A549 (cell line): ENCODE results near the gene G6PC1. TPM values are rescaled to one million over a fixed set of nuclear protein-coding genes. Genes with fewer than 3 reads are reported as not detected.
"Not testable (repeated sequence)": the region's sequence is repeated elsewhere in the genome, so short reads cannot be mapped to it uniquely, and the experiment has no call there.

ENCODE experiments used
- ATAC-seq, 2 experiments: fragments of 200-7000 bp in 1 of 2; fragments of >200 bp in 1 of 2; cut with Nextera tagmentation in 1 of 2; cut with Tn5 transposase in 1 of 2; 3 replicates each; pipeline versions ENCODE4 v1.8.0 to v1.9.1; 2018 to 2020; ENCODE audit warnings: mild to moderate bottlenecking in 1 of 2, moderate library complexity in 1 of 2
- CTCF ChIA-PET: fragments of 300-600 bp; sonication (Branson Sonifier 250); formaldehyde crosslinking; extraction: SDS; loops from one replicate; lab custom pipeline; 2021; ENCODE audit warnings: antibody characterized with exemption, inconsistent platforms; lab: Yijun Ruan, JAX
- POLR2A ChIA-PET: fragments of 350-600 bp; formaldehyde crosslinking; extraction: SDS; loops from one replicate; lab custom pipeline; 2021; ENCODE audit warnings: antibody characterized with exemption, inconsistent platforms; lab: Yijun Ruan, JAX
- DNase-seq, 2 experiments: peaks; one replicate each; pipeline versions ENCODE4 v3.0.0 to v3.0.0-alpha.2; 2011 to 2016; ENCODE audit warnings: low read depth in 1 of 2, low spot score in 1 of 2
- FAIRE-seq: peaks from 2 replicates; lab custom pipeline; 2011; peaks lifted over from hg19 to GRCh38; lab: Jason Lieb, UNC
- H3K27ac ChIP-seq, 2 experiments: fragments of >200 bp; sonication (Bioruptor Twin); formaldehyde crosslinking; 3 replicates each; pipeline ENCODE4 v1.5.1; 2016 to 2017
- H3K4me1 ChIP-seq: fragments of >200 bp; sonication (Bioruptor Twin); formaldehyde crosslinking; 3 replicates; pipeline ENCODE4 v1.6.1; 2016
- H3K4me2 ChIP-seq: fragments of >200 bp; sonication (Bioruptor Twin); formaldehyde crosslinking; 3 replicates; pipeline ENCODE4 v1.6.1; 2016
- H3K4me3 ChIP-seq: fragments of >200 bp; sonication (Bioruptor Twin); formaldehyde crosslinking; 3 replicates; pipeline ENCODE4 v1.5.1; 2016
- H3K9me3 ChIP-seq: fragments of >200 bp; sonication (Bioruptor Twin); formaldehyde crosslinking; 3 replicates; pipeline ENCODE4 v1.6.1; 2016
- BCL3 ChIP-seq: fragments of >200 bp; sonication (Bioruptor Twin); formaldehyde crosslinking; IDR thresholded peaks from 3 replicates; pipeline ENCODE4 v1.6.1; 2016
- E2F6 ChIP-seq: IDR thresholded peaks from 2 replicates; pipeline ENCODE4 v1.6.1; 2012; ENCODE audit warnings: low read depth, borderline replicate concordance
- EHF ChIP-seq: fragments of 250-450 bp; sonication (Bioruptor Pico); IDR thresholded peaks from 2 replicates; pipeline ENCODE4 v1.5.0; 2020; ENCODE audit warnings: mild to moderate bottlenecking
- FOSL2 ChIP-seq, 2 experiments: fragments of 450-650 bp in 1 of 2; fragments of >200 bp in 1 of 2; sonication (Bioruptor Twin) in 1 of 2; formaldehyde crosslinking; IDR thresholded peaks; 2 replicates each; pipeline versions ENCODE4 v1.5.0 to v1.6.1; 2016 to 2020; ENCODE audit warnings: mild to moderate bottlenecking in 1 of 2, moderate library complexity in 1 of 2
- KDM5A ChIP-seq: fragments of 200-600 bp; sonication (generic); IDR thresholded peaks from 2 replicates; pipeline ENCODE4 v1.6.1; 2016; ENCODE audit warnings: antibody characterized with exemption, mild to moderate bottlenecking
- MAX ChIP-seq: IDR thresholded peaks from 2 replicates; pipeline ENCODE4 v1.6.1; 2012
- MYC ChIP-seq: IDR thresholded peaks from 2 replicates; pipeline ENCODE4 v1.6.1; 2012; ENCODE audit warnings: mild to moderate bottlenecking, inconsistent platforms, low read length, improper control_type of control experiment, borderline replicate concordance
- RARB ChIP-seq: fragments of 250-450 bp; sonication (Bioruptor Pico); IDR thresholded peaks from 2 replicates; pipeline ENCODE4 v1.8.0; 2021; ENCODE audit warnings: mild to moderate bottlenecking, moderate library complexity
- SREBF2 ChIP-seq: fragments of 450-650 bp; IDR thresholded peaks from 2 replicates; pipeline ENCODE4 v1.6.1; 2014; ENCODE audit warnings: mild to moderate bottlenecking, moderate library complexity
- TFCP2L1 ChIP-seq: fragments of 250-450 bp; sonication (Bioruptor Pico); IDR thresholded peaks from 2 replicates; pipeline ENCODE4 v1.5.0; 2021; ENCODE audit warnings: mild to moderate bottlenecking
- ZNF302 ChIP-seq: fragments of 250-450 bp; sonication (Bioruptor Pico); IDR thresholded peaks from 2 replicates; pipeline ENCODE4 v1.9.0; 2021; ENCODE audit warnings: inconsistent platforms, mild to moderate bottlenecking, moderate library complexity
- WGBS: methylation state at CpG from one replicate; pipeline ENCODE4 v1.1.6; 2017; ENCODE audit errors: missing lambda C conversion rate; 5-methylcytosine and 5-hydroxymethylcytosine counted together
- polyA plus RNA-seq, 4 experiments: library from polyadenylated mRNA; depleted of rRNA in 3 of 4; stranded (reverse); fragments of >200 nt; fragmentation: RNase III in 1 of 4; extraction: RNeasy Plus Mini Kit Qiagen cat#74134 plus additional on column Dnase treatment in 1 of 4; gene quantifications; 2 replicates in 3 of 4; 3 replicates in 1 of 4; pipeline ENCODE4 v1.2.3, GENCODE V29; 2011 to 2017
- TF ChIP-seq, protein P1 (sequence below): fragments of 200-600 bp; sonication (generic); IDR thresholded peaks from 2 replicates; pipeline ENCODE4 v1.6.1; 2016; ENCODE audit warnings: antibody characterized with exemption, mild to moderate bottlenecking, moderate library complexity
- TF ChIP-seq, protein P2 (sequence below): fragments of >200 bp; sonication (Bioruptor Twin); formaldehyde crosslinking; IDR thresholded peaks from 2 replicates; pipeline ENCODE4 v1.6.1; 2016
- TF ChIP-seq, protein P3 (sequence below): fragments of 150-350 bp; IDR thresholded peaks from 2 replicates; pipeline ENCODE4 v1.6.1; 2014; ENCODE audit warnings: low read depth, mild to moderate bottlenecking, low read length
- TF ChIP-seq, protein P4 (sequence below): fragments of >200 bp; sonication (Bioruptor Twin); formaldehyde crosslinking; IDR thresholded peaks from 3 replicates; pipeline ENCODE4 v1.5.1; 2016

G6PC1 gene
- polyA plus RNA-seq, 2 of the 4 experiments (the other 2 are of a cell fraction), result not detected

- no peak for DNase-seq
- H3K9me3 ChIP-seq, result no peaks in the 10 kb centered on the region
- ChIA-PET CTCF (interaction anchor here (0.5 to 2.6 kb wide), 7 partner anchors 13 to 135 kb away, joined by 3 to 11 read pairs (median 4); partner anchors contain the start of gene RPL27), POLR2A (no interaction called here)
- no peak for ATAC-seq
- H3K27ac ChIP-seq, result no peak overlapping the region
- peaks cover 24% of the 10 kb centered on the region for H3K4me1 ChIP-seq
- H3K4me3 ChIP-seq, result no peak overlapping the region
- WGBS, result 74% methylated on average over 7 of the region's 7 CpGs
- FAIRE-seq, result no peak
- TF ChIP-seq E2F6 (no peak), MYC (no peak), ZNF302 (CRISPR knock-in tag) (no peak), BCL3 (no peak), MAX (no peak), EHF (no peak), RARB (CRISPR knock-in tag) (no peak), FOSL2 (IDR thresholded peaks at IDR 0.05) (no peak), FOSL2 (CRISPR knock-in tag; IDR thresholded peaks at IDR 0.05) (no peak), TFCP2L1 (CRISPR knock-in tag) (no peak), SREBF2 (no peak), KDM5A (no peak)
- TF ChIP-seq, protein P1, sequence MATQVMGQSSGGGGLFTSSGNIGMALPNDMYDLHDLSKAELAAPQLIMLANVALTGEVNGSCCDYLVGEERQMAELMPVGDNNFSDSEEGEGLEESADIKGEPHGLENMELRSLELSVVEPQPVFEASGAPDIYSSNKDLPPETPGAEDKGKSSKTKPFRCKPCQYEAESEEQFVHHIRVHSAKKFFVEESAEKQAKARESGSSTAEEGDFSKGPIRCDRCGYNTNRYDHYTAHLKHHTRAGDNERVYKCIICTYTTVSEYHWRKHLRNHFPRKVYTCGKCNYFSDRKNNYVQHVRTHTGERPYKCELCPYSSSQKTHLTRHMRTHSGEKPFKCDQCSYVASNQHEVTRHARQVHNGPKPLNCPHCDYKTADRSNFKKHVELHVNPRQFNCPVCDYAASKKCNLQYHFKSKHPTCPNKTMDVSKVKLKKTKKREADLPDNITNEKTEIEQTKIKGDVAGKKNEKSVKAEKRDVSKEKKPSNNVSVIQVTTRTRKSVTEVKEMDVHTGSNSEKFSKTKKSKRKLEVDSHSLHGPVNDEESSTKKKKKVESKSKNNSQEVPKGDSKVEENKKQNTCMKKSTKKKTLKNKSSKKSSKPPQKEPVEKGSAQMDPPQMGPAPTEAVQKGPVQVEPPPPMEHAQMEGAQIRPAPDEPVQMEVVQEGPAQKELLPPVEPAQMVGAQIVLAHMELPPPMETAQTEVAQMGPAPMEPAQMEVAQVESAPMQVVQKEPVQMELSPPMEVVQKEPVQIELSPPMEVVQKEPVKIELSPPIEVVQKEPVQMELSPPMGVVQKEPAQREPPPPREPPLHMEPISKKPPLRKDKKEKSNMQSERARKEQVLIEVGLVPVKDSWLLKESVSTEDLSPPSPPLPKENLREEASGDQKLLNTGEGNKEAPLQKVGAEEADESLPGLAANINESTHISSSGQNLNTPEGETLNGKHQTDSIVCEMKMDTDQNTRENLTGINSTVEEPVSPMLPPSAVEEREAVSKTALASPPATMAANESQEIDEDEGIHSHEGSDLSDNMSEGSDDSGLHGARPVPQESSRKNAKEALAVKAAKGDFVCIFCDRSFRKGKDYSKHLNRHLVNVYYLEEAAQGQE, result no peak
- TF ChIP-seq, protein P2, sequence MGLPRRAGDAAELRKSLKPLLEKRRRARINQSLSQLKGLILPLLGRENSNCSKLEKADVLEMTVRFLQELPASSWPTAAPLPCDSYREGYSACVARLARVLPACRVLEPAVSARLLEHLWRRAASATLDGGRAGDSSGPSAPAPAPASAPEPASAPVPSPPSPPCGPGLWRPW, result no peak
- TF ChIP-seq, protein P3, sequence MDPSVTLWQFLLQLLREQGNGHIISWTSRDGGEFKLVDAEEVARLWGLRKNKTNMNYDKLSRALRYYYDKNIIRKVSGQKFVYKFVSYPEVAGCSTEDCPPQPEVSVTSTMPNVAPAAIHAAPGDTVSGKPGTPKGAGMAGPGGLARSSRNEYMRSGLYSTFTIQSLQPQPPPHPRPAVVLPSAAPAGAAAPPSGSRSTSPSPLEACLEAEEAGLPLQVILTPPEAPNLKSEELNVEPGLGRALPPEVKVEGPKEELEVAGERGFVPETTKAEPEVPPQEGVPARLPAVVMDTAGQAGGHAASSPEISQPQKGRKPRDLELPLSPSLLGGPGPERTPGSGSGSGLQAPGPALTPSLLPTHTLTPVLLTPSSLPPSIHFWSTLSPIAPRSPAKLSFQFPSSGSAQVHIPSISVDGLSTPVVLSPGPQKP, result no peak
- TF ChIP-seq, protein P4, sequence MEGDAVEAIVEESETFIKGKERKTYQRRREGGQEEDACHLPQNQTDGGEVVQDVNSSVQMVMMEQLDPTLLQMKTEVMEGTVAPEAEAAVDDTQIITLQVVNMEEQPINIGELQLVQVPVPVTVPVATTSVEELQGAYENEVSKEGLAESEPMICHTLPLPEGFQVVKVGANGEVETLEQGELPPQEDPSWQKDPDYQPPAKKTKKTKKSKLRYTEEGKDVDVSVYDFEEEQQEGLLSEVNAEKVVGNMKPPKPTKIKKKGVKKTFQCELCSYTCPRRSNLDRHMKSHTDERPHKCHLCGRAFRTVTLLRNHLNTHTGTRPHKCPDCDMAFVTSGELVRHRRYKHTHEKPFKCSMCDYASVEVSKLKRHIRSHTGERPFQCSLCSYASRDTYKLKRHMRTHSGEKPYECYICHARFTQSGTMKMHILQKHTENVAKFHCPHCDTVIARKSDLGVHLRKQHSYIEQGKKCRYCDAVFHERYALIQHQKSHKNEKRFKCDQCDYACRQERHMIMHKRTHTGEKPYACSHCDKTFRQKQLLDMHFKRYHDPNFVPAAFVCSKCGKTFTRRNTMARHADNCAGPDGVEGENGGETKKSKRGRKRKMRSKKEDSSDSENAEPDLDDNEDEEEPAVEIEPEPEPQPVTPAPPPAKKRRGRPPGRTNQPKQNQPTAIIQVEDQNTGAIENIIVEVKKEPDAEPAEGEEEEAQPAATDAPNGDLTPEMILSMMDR, result no peak
- no peak overlapping the region for H3K4me2 ChIP-seq
Observed at GRCh38 chr17:42898147-42898811, 2.3 kb upstream of the G6PC1 start.

DNA sequence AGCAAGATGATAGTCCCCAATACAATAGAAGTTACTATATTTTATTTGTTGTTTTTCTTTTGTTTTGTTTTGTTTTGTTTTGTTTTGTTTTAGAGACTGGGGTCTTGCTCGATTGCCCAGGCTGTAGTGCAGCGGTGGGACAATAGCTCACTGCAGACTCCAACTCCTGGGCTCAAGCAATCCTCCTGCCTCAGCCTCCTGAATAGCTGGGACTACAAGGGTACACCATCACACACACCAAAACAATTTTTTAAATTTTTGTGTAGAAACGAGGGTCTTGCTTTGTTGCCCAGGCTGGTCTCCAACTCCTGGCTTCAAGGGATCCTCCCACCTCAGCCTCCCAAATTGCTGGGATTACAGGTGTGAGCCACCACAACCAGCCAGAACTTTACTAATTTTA is 618 bp upstream of the G6PC1 start:
- H3K4me2 ChIP-seq, H3K27ac ChIP-seq, DNase-seq, ATAC-seq, H3K4me1 ChIP-seq, H3K4me3 ChIP-seq, POLR2A ChIA-PET, FAIRE-seq, H3K9me3 ChIP-seq: not testable (repeated sequence)
- CTCF ChIA-PET, result interaction anchor here (1.1 to 2.5 kb wide), 5 partner anchors 10 to 57 kb away, joined by 3 to 11 read pairs (median 6); no protein-coding TSS in a partner anchor
- WGBS, result 16% methylated on average over 3 of the region's 3 CpGs
